Measurements from ENCODE around the gene UBXN11.

- TF ChIP-seq CTCF (IDR thresholded peaks at IDR 0.05) (no peak), POLR2A (IDR thresholded peaks at IDR 0.05) (no peak)
Measured at GRCh38 chr1:26283871-26284596, 22.4 kb downstream of the UBXN11 start.

Measured in tibial nerve (tissue), 3 donors.